Type B pancreatic cell (in vitro differentiated cells): Measurements from ENCODE around the gene RERE. TPM values are rescaled to one million over a fixed set of nuclear protein-coding genes. Genes with fewer than 3 reads are reported as not detected.
A peak's percentile ranks its signal among the peaks of the same experiment; 100 is the strongest.

ENCODE experiments used
- DNase-seq: peaks from one replicate; pipeline ENCODE4 v3.0.0; 2021; ENCODE audit warnings: mixed read lengths; ENCODE audit not compliant: unreplicated experiment; ENCODE audit errors: extremely low spot score
- H3K27ac Mint-ChIP-seq: 2 replicates; pipeline ENCODE4 v1.8.0; 2021; ENCODE audit warnings: mild to moderate bottlenecking, mixed read lengths
- H3K27me3 Mint-ChIP-seq: 2 replicates; pipeline ENCODE4 v1.8.0; 2021; ENCODE audit warnings: mixed read lengths
- H3K36me3 Mint-ChIP-seq: 2 replicates; pipeline ENCODE4 v1.8.0; 2021; ENCODE audit warnings: mixed read lengths
- H3K4me1 Mint-ChIP-seq: one replicate; pipeline ENCODE4 v1.8.0; 2021; ENCODE audit warnings: mixed read lengths; ENCODE audit not compliant: unreplicated experiment
- H3K4me3 Mint-ChIP-seq: 2 replicates; pipeline ENCODE4 v1.8.0; 2021; ENCODE audit warnings: mild to moderate bottlenecking, mixed read lengths
- H3K9me3 Mint-ChIP-seq: 2 replicates; pipeline ENCODE4 v1.8.0; 2021; ENCODE audit warnings: mixed read lengths
- CTCF ChIP-seq: fragments of 200-600 bp; sonication (generic); conservative IDR thresholded peaks from 2 replicates; pipeline ENCODE4 v1.5.0; 2021; ENCODE audit warnings: antibody characterized with exemption, mild to moderate bottlenecking
- total RNA-seq: library from RNA; stranded (reverse); gene quantifications from 2 replicates; pipeline ENCODE4 v1.2.1, GENCODE V29; 2021; ENCODE audit warnings: low replicate concordance

The RERE gene
- total RNA-seq, 1 donor from 2014 or later = 141 TPM

GRCh38 chr1:8525216-8525557 lies 292.3 kb downstream of the RERE start:
- no peak for TF ChIP-seq CTCF
- Mint-ChIP-seq H3K27me3 (no peaks in the 10 kb centered on the region), H3K9me3 (no peaks in the 10 kb centered on the region), H3K27ac (no peak overlapping the region), H3K4me1 (peaks cover 13% of the 10 kb centered on the region), H3K4me3 (no peak overlapping the region), H3K36me3 (peaks cover 29% of the 10 kb centered on the region)
- no peak for DNase-seq

GRCh38 chr1:8524627-8525157 lies 292.7 kb downstream of the RERE start:
- Mint-ChIP-seq H3K4me3 (no peak overlapping the region), H3K27ac (no peak overlapping the region), H3K36me3 (peaks cover 24% of the 10 kb centered on the region), H3K9me3 (no peaks in the 10 kb centered on the region), H3K27me3 (no peaks in the 10 kb centered on the region), H3K4me1 (peaks cover 14% of the 10 kb centered on the region)
- TF ChIP-seq CTCF = no peak
- DNase-seq = no peak

DNA sequence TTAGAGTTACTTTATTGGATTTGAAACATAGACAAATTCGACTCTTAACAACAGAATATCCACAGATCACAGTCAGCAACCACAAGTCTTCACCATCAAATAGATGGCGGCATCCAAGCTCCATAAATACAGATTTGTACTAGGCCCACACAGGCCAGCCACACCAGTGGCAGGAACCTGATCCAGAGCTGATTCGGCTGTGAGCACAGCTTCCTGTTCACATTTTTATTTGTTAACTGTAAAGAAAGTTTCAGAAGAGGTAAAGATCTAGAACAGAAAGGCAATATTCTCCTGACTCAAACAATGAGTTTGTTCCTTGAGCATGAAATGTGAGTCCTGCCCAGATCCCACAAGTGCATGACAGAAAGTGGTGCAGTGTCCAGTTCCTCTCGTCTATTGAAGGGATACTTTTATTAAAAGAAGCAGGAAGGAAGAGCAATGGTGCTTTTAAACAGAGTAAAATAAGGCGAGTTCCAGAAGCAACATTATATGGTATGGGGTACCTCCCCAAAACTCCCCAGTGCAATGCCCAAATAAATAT lies 293.7 kb downstream of the RERE start:
- no peak overlapping the region for H3K27ac Mint-ChIP-seq
- TF ChIP-seq CTCF = no peak

DNA sequence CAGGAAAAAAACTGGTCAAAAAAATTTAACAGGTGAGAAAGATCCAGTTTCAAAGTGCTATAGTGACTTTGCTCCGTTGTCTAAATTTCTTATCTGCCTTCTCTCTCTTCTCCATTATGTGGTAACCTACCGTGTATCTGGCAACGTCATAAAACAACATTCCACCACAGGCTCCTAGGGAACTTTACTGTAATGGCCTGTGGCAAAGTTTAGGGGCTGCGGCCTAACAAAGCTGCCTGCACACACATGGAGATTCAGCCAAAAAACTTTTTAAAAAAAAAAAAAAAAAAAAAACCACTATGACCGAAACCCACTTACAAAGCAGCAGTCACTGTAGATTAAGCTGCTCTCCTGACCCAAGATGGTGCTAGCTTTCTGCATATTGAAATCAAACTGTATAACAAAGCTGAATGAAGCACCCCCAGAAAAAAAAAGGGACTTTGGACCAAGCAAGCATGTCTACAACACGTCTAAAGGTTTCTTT lies 296.9 kb downstream of the RERE start:
- no peaks in the 10 kb centered on the region for H3K27me3 Mint-ChIP-seq
- peak overlapping the region; percentile 95 for H3K27ac Mint-ChIP-seq
- no peak for DNase-seq
- peaks cover 17% of the 10 kb centered on the region for H3K36me3 Mint-ChIP-seq
- H3K9me3 Mint-ChIP-seq = no peaks in the 10 kb centered on the region
- TF ChIP-seq CTCF = no peak
- H3K4me3 Mint-ChIP-seq = peak overlapping the region; percentile 21
- H3K4me1 Mint-ChIP-seq = peaks cover 40% of the 10 kb centered on the region

More for the DNA sequence above, 293.7 kb downstream of the RERE start:
- no peaks in the 10 kb centered on the region for H3K9me3 Mint-ChIP-seq
- no peak for DNase-seq
- peak overlapping the region; percentile 34 for H3K4me3 Mint-ChIP-seq
- no peaks in the 10 kb centered on the region for H3K27me3 Mint-ChIP-seq
- peaks cover 21% of the 10 kb centered on the region for H3K36me3 Mint-ChIP-seq
- peaks cover 16% of the 10 kb centered on the region for H3K4me1 Mint-ChIP-seq

DNA sequence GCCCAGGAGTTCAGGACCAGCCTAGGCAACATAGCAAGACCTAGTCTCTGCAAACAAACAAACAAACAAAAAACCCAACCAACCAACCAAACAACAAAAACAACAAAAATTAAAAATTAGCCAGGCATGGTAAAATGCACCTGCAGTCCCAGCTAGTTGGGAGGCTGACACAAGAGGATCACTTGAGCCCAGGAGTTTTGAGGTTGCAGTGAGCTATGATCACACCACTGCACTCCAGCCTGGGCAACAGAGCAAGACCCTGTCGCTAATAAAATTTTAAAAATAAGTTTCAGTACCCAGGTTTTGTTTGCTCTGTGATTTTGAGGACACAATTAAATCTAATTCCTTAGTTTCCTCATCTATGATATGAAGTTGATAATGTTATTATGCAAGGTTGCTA lies 298.3 kb downstream of the RERE start:
- peaks cover 14% of the 10 kb centered on the region for H3K36me3 Mint-ChIP-seq
- H3K4me3 Mint-ChIP-seq = no peak overlapping the region
- no peak for DNase-seq
- no peaks in the 10 kb centered on the region for H3K27me3 Mint-ChIP-seq
- no peaks in the 10 kb centered on the region for H3K9me3 Mint-ChIP-seq
- peaks cover 40% of the 10 kb centered on the region for H3K4me1 Mint-ChIP-seq
- H3K27ac Mint-ChIP-seq = no peak overlapping the region
- no peak for TF ChIP-seq CTCF

GRCh38 chr1:8518490-8518801 lies 299.0 kb downstream of the RERE start:
- TF ChIP-seq CTCF = no peak
- Mint-ChIP-seq H3K27ac (peak overlapping the region; percentile 50), H3K4me1 (peaks cover 40% of the 10 kb centered on the region)

More at GRCh38 chr1:8518490-8518801, 299.0 kb downstream of the RERE start:
- DNase-seq = no peak
- Mint-ChIP-seq H3K36me3 (peaks cover 12% of the 10 kb centered on the region), H3K27me3 (no peaks in the 10 kb centered on the region), H3K4me3 (no peak overlapping the region), H3K9me3 (no peaks in the 10 kb centered on the region)
